Cardiac septum (tissue), 1 donor: ENCODE measurements around the gene MOV10L1. TPM values are rescaled to one million over a fixed set of nuclear protein-coding genes. Genes with fewer than 3 reads are reported as not detected.
A peak's percentile ranks its signal among the peaks of the same experiment; 100 is the strongest.
"Not testable (repeated sequence)": the region's sequence is repeated elsewhere in the genome, so short reads cannot be mapped to it uniquely, and the experiment has no call there.

Source experiments
- DNase-seq: peaks from one replicate; pipeline ENCODE4 v3.0.0-alpha.2; 2020; ENCODE audit warnings: low spot score
- intact Hi-C: fragments of 100-400 bp; cut with DNase I; formaldehyde crosslinking; loops from one replicate; pipeline ENCODE4 v1.14.0; 2022
- total RNA-seq: library from RNA; stranded (reverse); fragmentation: NEBNext Ultra II Directional; extraction: Animal tissue kit (Norgen Biotek cat#: 25700); gene quantifications from one replicate; pipeline ENCODE4 v1.2.1, GENCODE V29; 2021
- donor health status: DM: no; HTN: no; CAD: no.

Gene MOV10L1
- total RNA-seq, 1 donor from 2014 or later, result 0.46 TPM

DNA sequence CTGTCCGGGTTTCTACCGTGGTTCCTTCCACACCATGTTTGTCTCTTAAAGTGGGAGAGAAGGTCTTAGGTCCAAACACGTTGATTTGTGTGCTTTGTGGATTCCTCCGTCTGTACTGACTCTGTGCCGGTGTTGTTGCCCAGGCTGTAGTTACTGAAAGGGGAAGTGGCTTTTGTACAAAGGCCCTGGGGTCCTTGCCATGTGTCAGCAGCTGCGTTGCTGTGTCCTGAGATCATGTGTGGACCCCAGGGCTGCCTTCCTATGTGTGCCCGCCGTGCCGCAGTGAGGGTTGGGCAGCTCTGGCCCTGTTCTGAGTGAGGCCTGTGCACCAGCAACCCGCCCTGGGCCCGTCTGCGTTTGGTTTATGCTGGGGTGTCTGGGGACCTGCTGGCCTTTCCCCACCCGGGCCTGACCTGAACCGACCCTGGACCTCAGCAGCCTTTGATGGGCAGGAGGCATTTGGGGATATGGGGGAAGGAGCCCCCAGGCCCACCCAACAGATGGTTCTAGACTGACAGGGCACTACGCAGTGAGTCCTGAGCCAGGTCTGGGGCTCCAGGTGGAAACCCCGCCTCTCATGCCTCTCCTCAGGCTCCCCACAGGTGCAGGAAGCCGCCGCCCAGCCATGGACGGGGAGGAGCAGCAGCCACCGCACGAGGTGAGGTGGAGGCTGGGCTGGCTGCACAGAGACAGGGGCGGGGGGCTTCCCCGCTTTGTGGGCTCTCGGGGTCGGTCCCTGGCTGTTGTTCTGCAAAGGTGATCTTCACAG, 102.8 kb downstream of the MOV10L1 start:
- no peak for DNase-seq
- intact Hi-C loops, result no loop called here

DNA sequence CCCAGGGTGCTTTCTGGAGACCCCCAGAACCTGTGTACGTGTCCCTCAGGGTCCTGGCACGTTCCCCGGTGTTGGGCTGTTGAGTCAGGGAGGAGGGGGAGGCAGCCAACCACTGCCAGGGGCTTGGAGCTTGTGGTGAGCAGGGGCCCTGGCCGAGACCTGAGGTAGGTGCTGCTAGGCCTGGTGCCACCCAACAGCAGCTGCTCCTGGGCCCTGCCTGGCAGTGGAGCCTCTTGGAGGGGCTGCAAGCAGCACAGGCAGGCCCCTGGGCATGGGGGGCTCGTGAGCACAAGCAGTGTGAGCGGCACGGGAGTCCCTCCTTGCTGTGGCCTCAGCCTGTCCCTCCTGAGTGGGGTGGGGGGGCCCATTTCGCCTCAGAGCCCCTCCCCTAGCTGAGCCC, 103.8 kb downstream of the MOV10L1 start:
- intact Hi-C loops, result no loop called here
- no peak for DNase-seq

DNA sequence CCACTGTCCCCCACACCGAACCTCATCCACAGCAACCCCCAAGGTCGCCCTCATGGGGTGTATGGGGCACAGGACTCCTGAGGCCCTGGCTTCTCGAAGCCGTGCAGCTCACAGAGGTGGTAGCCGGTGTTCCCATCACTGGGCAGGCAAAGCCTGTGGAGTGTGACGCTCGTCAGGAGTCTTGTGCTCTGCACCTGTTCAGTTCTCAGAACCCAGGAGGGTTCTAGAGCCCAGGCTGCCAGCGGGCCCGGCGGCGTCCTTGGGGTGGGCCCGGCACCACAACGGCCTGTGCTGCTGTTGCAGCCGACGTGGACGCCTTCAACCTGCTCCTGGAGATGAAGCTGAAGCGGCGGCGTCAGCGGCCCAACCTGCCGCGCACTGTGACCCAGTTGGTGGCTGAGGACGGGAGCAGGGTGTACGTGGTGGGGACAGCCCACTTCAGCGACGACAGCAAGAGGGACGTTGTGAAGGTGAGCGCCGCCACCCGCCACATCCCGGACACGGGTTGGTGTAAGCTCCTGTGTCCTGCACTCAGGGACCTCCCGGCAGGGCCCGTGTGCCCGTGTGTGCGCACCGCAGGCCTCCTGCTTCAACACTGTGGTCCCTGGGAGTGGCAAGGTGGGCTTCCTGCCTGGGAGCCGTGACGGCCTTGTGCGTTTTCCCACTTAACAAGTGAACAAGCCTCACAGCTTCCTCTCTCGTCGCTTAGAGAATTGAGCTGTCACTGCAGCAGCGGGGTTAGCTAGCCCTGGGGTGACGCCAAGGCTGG, 104.4 kb downstream of the MOV10L1 start:
- DNase-seq, result no peak
- intact Hi-C loops, result no loop called here

DNA sequence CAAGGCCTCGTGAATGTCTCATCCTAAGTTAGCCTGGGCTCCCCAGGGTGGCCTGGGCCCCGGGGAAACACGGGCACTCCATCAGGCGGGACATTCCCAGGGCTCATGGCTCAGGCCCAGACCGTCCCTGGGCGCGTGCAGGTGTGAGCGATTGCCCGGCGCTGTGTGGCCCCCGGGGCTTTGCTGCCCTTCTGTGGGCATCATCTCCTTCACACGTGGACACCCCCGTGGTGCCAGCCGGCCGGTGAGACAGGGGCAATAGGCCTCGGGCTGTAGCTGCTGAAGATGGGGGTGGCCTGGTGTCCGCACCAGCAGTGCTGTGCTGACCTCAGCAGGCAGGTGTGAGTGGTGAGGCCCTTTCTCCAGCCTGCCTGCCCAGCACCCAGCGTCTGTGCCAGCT, 106.5 kb downstream of the MOV10L1 start:
- intact Hi-C loops, result no loop called here
- DNase-seq, result no peak

DNA sequence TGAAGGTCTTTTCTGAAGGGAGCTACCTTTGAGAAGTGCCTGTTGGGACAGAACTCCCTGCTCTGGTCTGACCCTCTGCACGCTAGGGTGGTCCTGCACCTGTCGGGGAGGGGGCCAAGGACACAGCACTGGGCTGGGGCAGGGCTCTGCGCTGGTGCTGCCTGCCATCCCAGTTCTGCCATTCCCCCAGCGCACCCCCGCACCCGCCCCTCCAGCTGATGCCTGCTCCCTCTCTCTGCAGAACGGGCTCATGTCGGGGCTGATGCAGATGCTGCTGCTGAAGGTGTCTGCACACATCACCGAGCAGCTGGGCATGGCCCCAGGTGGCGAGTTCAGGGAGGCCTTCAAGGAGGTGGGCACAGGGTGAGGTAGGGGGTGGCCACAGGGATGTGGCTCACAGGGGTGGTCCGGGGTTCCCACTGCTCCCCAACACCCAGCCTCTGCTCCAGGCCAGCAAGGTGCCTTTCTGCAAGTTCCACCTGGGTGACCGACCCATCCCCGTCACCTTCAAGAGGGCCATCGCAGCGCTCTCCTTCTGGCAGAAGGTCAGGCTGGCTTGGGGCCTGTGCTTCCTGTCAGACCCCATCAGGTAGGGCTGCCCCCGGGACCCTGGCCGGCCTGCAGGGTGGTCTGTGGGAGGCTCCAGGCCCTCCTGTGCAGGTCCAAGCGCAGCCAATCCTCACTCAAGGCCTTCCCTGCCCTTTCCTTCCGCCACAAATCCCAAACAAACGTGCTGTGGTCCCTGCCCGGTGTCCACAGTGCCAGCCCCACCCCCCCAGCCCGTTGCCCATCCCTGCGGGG, 107.4 kb downstream of the MOV10L1 start:
- intact Hi-C loops, result no loop called here
- DNase-seq, result no peak

DNA sequence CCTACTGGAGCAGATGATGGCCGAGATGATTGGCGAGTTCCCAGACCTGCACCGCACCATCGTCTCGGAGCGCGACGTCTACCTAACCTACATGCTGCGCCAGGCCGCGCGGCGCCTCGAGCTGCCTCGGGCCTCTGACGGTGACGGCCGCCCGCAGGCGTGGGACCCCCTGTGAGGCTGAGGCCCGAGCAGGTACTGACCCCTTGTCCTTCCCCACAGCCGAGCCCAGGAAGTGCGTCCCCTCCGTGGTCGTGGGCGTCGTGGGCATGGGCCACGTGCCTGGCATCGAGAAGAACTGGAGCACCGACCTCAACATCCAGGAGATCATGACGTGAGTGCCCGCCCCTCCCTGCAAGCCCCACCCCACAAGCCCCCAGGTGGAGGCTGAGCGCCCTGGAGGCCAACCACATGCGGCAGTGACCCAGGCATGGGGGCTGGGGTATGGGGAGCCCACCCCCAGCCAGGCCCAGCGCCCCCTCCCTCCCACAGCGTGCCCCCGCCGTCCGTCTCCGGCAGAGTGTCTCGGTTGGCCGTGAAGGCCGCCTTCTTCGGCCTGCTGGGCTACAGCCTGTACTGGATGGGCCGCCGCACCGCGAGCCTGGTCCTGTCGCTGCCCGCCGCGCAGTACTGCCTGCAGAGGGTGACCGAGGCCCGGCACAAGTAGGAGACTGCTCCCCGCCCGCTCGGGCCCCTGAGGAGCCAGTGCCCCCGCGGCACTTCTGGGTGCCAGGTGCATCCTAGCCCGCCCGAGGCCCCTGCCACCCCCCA, 108.2 kb downstream of the MOV10L1 start:
- DNase-seq, result no peak
- intact Hi-C loops, result no loop called here

DNA sequence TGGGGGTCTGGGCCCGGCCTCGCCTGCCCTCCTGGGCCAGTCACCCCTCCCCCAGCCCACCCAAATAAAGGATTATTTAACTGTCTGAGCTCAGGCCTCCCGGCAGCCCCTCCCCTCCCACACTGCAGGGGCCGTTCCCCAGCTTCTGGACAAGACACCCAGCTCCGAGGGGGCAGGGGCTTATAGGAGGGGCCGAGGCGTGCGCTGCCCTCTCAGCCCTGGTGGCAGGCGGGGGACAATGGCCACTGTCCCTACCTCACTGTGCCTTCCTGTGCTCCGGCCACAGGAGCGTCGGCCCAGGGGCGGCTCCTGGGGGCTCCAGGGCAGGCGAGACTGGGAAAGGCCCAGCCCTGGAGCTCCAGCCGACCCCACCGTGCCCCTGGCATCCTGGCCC, 108.8 kb downstream of the MOV10L1 start:
- no peak for DNase-seq
- intact Hi-C loops, result no loop called here

DNA sequence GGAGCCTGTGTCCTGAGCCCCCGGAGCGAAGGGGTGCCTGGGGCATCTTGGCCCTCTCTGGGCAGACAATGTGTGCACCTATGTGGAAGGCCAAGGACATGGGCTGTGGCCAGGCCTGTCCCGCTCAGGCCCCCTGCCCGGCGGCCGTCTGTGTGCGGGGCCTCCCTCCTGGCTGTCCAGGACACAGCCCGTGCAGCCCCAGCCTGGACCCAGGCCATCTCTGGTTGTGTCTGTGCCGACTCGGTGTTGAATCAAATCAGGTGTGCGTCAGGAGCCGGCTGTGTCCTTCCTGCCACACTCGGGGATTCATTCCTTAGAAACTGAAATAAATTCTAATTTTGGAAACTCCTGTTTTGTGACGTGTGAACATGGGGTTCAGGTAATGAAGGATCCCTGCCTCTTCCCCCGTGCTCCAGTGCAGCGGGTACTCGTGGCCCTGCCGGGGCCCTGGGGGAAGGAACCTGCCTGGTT, 109.5 kb downstream of the MOV10L1 start:
- intact Hi-C loops, result no loop called here
- DNase-seq, result no peak

DNA sequence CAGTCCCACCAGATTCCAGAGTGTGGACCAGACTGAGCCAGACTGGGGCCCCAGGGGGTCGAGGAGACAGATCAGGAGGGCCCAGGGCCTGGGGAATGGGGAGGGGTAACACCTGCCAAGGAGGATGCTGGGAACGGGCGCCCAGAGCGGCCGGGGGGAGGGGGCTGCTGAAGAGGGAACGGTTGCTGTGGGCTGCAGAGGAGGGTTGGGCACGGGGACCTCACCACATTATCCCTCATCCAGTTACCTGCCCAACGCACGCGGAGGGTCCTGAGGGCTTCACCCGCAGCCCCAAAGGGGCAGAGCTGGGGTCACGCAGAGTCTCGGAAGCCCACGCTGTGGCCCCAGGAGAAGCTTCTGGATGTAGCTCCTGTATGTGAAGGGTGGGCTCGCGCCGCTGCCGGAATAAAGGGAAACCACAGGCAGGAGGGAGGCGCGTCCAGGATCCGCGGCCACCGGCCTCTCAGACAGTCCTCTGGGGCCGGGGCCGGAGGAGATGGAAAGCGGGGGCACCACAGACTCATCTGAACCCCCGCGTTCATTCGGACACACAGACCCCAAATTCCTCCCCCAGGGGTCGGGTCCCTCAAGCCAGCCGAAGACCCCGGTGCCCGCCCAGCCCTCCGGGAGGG, 110.1 kb downstream of the MOV10L1 start:
- DNase-seq, result no peak
- intact Hi-C loops, result loop anchor here (10.0 kb wide), 2 partner anchors 235 to 265 kb away; partner anchors contain the start of gene PIM3

DNA sequence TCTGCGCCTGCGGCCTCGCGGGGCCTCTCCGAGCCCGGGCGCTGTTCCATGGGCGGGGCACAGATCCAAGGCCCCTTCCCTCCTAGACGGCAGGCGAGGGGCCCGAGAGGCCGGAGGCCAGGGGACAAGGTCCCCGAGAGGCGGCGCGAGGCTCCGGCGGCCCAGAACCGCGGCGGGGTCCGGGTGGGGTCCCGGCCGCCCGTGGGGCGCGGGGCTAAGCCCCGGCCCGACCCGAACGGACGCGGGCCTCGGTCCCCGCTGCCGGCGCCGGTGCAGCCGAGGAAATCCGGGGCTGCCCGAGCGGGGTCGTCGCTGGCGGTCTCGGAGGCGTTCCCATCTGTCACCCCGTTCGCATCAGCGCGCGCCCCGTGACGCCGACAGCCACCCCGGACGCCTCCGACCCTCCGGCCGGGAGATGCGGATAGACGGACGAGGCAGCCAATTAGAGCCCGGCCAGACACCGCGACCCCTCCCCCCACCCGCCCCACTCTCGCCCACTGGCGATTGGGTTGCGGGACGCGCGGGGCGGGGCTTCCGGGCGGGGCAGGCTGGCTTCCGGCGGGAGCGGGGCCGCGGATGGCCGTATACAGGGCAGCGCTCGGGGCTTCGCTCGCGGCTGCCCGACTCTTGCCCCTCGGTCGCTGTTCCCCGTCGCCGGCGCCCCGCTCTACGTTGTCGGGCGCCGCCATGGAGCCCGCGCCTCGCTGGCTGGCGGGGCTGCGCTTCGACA, 110.8 kb downstream of the MOV10L1 start, which contains the start of gene SELENOO:
TSS of gene SELENOO (plus strand) at position 551 of the 730 bp plus-strand sequence. CDS start at position 577, 26 bp downstream.
- DNase-seq, result peak; percentile 95
- intact Hi-C loops, result loop anchor here (10.0 kb wide), 2 partner anchors 236 to 266 kb away; partner anchors contain the start of gene PIM3

DNA sequence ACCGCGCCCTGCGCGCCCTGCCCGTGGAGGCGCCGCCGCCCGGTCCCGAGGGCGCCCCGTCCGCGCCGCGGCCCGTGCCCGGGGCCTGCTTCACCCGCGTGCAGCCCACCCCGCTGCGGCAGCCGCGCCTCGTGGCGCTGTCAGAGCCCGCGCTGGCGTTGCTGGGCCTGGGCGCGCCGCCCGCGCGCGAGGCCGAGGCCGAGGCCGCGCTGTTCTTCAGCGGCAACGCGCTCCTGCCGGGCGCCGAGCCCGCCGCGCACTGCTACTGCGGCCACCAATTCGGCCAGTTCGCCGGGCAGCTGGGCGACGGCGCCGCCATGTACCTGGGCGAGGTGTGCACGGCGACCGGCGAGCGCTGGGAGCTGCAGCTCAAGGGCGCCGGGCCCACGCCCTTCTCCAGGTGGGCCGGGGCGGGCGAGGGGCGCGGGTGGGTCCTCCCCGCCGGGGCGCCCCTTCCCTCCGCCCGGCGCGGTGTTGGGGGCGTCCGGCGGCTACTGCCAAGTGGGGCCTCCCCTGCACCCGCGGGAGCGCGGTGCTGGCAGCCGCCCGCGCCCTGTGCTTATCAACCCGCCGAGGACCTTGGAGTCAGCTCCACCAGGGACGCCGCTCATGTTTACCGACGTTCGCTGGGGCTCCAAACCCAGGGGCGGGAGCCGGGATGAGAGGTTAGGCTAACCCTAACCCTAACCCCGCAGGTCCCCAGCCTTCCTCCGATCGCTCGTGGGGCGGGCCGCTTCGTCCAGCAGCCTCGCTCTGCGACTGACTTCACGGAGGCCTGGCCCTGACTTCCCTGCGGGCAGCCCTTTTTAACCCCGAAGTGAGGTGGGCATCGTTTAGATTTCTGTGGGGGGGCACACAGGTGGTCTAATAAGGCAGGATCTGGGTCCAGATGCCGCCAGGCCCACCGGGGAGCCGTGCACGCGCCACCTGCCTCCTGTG, 111.7 kb downstream of the MOV10L1 start:
- intact Hi-C loops, result loop anchor here (10.0 kb wide), 2 partner anchors 237 to 267 kb away; partner anchors contain the start of gene PIM3
- DNase-seq, result no peak

DNA sequence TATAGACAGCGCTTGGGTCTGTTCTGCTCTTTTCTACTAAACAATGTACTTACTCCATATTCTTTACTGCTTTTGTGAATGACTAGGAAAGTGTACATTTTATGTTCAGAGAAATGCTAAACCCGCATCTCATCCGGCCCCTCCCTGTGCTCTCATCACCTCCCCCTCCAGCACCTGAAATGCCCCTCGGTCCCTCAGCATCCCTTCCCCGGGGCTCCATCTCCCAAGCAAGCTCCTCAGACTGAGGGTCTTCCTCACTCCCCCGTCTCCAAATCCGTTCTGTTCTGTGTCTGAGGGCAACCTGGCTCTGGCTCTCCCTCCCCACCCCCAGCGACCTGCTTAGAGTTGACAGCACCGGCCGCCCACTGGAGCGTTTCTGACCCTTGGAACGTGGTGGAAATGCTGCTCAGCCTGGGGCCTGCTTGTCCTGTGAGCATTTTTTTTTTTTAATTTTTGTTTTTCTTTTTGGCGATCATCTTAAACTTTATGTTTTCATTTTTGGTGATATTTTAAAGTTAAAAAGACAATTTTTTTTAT, 112.4 kb downstream of the MOV10L1 start:
- intact Hi-C loops, result loop anchor here (10.0 kb wide), 2 partner anchors 237 to 267 kb away; partner anchors contain the start of gene PIM3
- no peak for DNase-seq

DNA sequence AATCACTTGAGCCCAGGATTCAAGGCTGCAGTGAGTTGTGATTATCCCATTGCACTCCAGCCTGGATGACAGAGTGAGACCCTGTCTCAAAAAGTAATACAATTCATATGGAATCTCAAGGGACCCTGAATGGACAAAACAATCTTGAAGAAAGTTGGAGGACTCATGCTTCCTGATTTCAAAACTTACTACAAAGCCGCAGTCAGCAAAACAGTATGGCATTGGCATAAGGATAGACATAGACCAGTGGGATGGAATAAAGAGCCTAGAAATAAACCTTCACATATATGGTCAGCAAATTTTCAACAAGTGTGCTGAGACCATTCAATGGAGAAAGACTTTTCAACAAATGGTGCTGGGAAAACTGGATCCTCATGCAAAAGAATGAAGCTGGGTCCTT, 113.5 kb downstream of the MOV10L1 start:
- DNase-seq, result no peak
- intact Hi-C loops, result loop anchor here (10.0 kb wide), 2 partner anchors 238 to 268 kb away; partner anchors contain the start of gene PIM3

DNA sequence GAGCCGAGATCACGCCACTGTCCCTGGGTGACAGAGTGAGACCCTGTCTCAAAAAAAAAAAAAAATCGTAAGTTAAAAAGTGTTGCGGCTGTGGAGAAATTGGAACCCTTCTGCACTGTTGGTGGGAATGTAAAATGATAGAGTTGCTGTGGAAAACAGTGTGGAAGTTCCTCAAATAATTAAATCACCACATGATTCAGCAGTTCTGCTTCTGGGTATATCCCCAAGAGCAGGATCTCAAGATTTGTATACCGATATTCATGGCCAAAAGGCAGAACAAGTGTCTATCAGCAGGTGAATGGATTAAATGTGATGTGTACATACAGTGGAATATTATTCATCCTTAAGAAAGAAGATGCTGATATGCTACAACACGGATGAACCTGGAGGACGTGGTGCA, 114.8 kb downstream of the MOV10L1 start:
- DNase-seq, result no peak
- intact Hi-C loops, result loop anchor here (10.0 kb wide), 2 partner anchors 240 to 270 kb away; partner anchors contain the start of gene PIM3

DNA sequence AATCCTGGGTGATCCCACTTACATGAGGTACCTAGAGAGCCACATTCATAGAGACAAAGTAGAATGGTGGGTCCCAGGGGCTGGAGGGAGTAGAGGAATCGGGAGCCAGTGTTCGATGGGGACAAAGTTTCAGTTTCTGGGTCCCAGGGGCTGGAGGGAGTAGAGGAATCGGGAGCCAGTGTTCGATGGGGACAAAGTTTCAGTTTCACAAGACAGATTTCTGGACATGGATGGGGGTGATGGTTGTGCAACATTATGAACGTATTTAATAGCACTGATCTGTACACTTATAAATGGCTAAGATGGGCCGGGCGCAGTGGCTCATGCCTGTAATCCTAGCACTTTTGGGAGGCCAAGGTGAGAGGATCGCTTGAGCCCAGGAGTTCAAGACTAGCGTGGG, 115.2 kb downstream of the MOV10L1 start:
- intact Hi-C loops, result loop anchor here (10.0 kb wide), 2 partner anchors 240 to 270 kb away; partner anchors contain the start of gene PIM3
- not testable (repeated sequence) for DNase-seq
